ENCODE measurements around the gene POU2AF3.
A peak's percentile ranks its signal among the peaks of the same experiment; 100 is the strongest.
"Not testable (repeated sequence)": the region's sequence is repeated elsewhere in the genome, so short reads cannot be mapped to it uniquely, and the experiment has no call there.

The POU2AF3 gene

GRCh38 chr11:111285189-111286091, 12.9 kb upstream of the POU2AF3 start:
- no peak for TF ChIP-seq CTCF (IDR thresholded peaks at IDR 0.05; ENCODE audit: borderline replicate concordance, insufficient read depth, low read depth, low read length)
- H3K4me3 ChIP-seq (ENCODE audit: low read depth, low read length): no peak overlapping the region

- no peak for TF ChIP-seq CTCF (IDR thresholded peaks at IDR 0.05; ENCODE audit: borderline replicate concordance, insufficient read depth, low read depth, low read length)
- no peak overlapping the region for H3K4me3 ChIP-seq (ENCODE audit: low read depth, low read length)
Observed at GRCh38 chr11:111291764-111292163, 6.6 kb upstream of the POU2AF3 start.

- not testable (repeated sequence) for H3K4me3 ChIP-seq (ENCODE audit: low read depth, low read length)
Observed at GRCh38 chr11:111292408-111292807, 5.9 kb upstream of the POU2AF3 start.

- no peak overlapping the region for H3K4me3 ChIP-seq (ENCODE audit: low read depth, low read length)
- TF ChIP-seq CTCF (IDR thresholded peaks at IDR 0.05; ENCODE audit: borderline replicate concordance, insufficient read depth, low read depth, low read length): no peak
Observed at GRCh38 chr11:111296196-111296595, 2.1 kb upstream of the POU2AF3 start.

GRCh38 chr11:111297696-111298095, 650 bp upstream of the POU2AF3 start:
- H3K4me3 ChIP-seq (ENCODE audit: low read depth, low read length): no peak overlapping the region

GRCh38 chr11:111299101-111300026, 1.0 kb downstream of the POU2AF3 start:
- peak; percentile 61; the same call in 1 of the 2 replicates for TF ChIP-seq CTCF (IDR thresholded peaks at IDR 0.05; ENCODE audit: borderline replicate concordance, insufficient read depth, low read depth, low read length)
- peak overlapping the region; percentile 53 for H3K4me3 ChIP-seq (ENCODE audit: low read depth, low read length)

More at GRCh38 chr11:111297696-111298095, 650 bp upstream of the POU2AF3 start:
- TF ChIP-seq CTCF (IDR thresholded peaks at IDR 0.05; ENCODE audit: borderline replicate concordance, insufficient read depth, low read depth, low read length): no peak

GRCh38 chr11:111300569-111300968, 2.2 kb downstream of the POU2AF3 start:
- no peak for TF ChIP-seq CTCF (IDR thresholded peaks at IDR 0.05; ENCODE audit: borderline replicate concordance, insufficient read depth, low read depth, low read length)
- H3K4me3 ChIP-seq (ENCODE audit: low read depth, low read length): no peak overlapping the region

All from GM12875 (cell line).